Stomach (tissue), 9 donors: ENCODE measurements around the gene PLEKHO2. TPM values are rescaled to one million over a fixed set of nuclear protein-coding genes. Genes with fewer than 3 reads are reported as not detected.
A peak's percentile ranks its signal among the peaks of the same experiment; 100 is the strongest.
"Not testable (repeated sequence)": the region's sequence is repeated elsewhere in the genome, so short reads cannot be mapped to it uniquely, and the experiment has no call there.

Source experiments
- DNase-seq, 2 donors: peaks; one replicate each; pipeline versions ENCODE4 v3.0.0 to v3.0.0-alpha.2; 2013 to 2019
- H3K27ac ChIP-seq, 5 donors: fragments of 200-600 bp in 4 of 5; sonication (generic) in 4 of 5; one replicate each; pipeline ENCODE4 v1.5.1; 2013 to 2019; ENCODE audit warnings: mild to moderate bottlenecking in 1 of 5, moderate library complexity in 1 of 5
- H3K27me3 ChIP-seq, 3 donors: fragments of 200-600 bp; sonication (generic); one replicate each; pipeline ENCODE4 v1.5.1; 2017 to 2019; ENCODE audit warnings: mixed run types in 1 of 3
- H3K36me3 ChIP-seq, 4 donors: fragments of 200-600 bp; sonication (generic); 1 replicate in 3 of 4; 2 replicates in 1 of 4; pipeline ENCODE4 v1.5.1; 2016 to 2019
- H3K4me1 ChIP-seq, 4 donors: fragments of 200-600 bp; sonication (generic); one replicate each; pipeline ENCODE4 v1.5.1; 2016 to 2019
- H3K4me3 ChIP-seq, 4 donors: fragments of 200-600 bp; sonication (generic) in 3 of 4; one replicate each; pipeline ENCODE4 v1.5.1; 2016 to 2019; ENCODE audit warnings: mild to moderate bottlenecking in 1 of 4
- H3K9me3 ChIP-seq, 4 donors: fragments of 200-600 bp; sonication (generic); one replicate each; pipeline ENCODE4 v1.5.1; 2016 to 2019
- EP300 ChIP-seq: sonication (generic); formaldehyde crosslinking; IDR thresholded peaks from one replicate; pipeline ENCODE4 v1.6.1; 2017; ENCODE audit warnings: antibody characterized with exemption
- POLR2A ChIP-seq, 4 donors: fragments of 450-650 bp; IDR thresholded peaks; one replicate each; pipeline ENCODE4 v1.6.1; 2016; ENCODE audit warnings: antibody characterized with exemption in 4 of 4, control low read depth in 2 of 4, mild to moderate bottlenecking in 1 of 4, moderate library complexity in 1 of 4
- POLR2AphosphoS5 ChIP-seq, 3 donors: sonication (generic); formaldehyde crosslinking; IDR thresholded peaks; one replicate each; pipeline ENCODE4 v1.6.1; 2016; ENCODE audit warnings: antibody characterized with exemption in 3 of 3
- WGBS, 5 donors: extraction: QIAGEN DNeasy Blood & Tissue Kit in 3 of 5; methylation state at CpG; one replicate each; pipeline versions ENCODE4 v1.1.5 to v1.1.7; 2013 to 2018; 5-methylcytosine and 5-hydroxymethylcytosine counted together
- intact Hi-C: fragments of 100-400 bp; cut with DNase I; formaldehyde crosslinking; loops from one replicate; pipeline ENCODE4 v1.15.1; 2023; ENCODE audit warnings: low total_unique reads
- polyA plus RNA-seq, 3 donors: library from polyadenylated mRNA; stranded (reverse); fragments of 200-250 nt; gene quantifications; one replicate each; pipeline ENCODE4 v1.2.3, GENCODE V29; 2013
- total RNA-seq, 5 donors: library from RNA; depleted of rRNA; stranded (reverse); fragments of >200 nt; gene quantifications; one replicate each; pipeline versions ENCODE4 v1.1.0 to v1.2.3, GENCODE V29; 2014 to 2016
- TF ChIP-seq, protein P1 (sequence below), 7 experiments: fragments of 450-650 bp in 4 of 7; fragments of 200-600 bp in 3 of 7; sonication (generic) in 3 of 7; IDR thresholded peaks; one replicate each; pipeline ENCODE4 v1.5.1; 2016 to 2019; ENCODE audit warnings: antibody characterized with exemption in 7 of 7, control low read depth in 2 of 7, mild to moderate bottlenecking in 1 of 7
- donor health status: healthy with polysubstance abuse.
- donor health status: Bipolar disorder and iron deficiency.
- donor health status: healthy.

Gene PLEKHO2
- total and polyA plus RNA-seq, 8 donors: 7.5 to 25.4 (median 18.3) TPM

DNA sequence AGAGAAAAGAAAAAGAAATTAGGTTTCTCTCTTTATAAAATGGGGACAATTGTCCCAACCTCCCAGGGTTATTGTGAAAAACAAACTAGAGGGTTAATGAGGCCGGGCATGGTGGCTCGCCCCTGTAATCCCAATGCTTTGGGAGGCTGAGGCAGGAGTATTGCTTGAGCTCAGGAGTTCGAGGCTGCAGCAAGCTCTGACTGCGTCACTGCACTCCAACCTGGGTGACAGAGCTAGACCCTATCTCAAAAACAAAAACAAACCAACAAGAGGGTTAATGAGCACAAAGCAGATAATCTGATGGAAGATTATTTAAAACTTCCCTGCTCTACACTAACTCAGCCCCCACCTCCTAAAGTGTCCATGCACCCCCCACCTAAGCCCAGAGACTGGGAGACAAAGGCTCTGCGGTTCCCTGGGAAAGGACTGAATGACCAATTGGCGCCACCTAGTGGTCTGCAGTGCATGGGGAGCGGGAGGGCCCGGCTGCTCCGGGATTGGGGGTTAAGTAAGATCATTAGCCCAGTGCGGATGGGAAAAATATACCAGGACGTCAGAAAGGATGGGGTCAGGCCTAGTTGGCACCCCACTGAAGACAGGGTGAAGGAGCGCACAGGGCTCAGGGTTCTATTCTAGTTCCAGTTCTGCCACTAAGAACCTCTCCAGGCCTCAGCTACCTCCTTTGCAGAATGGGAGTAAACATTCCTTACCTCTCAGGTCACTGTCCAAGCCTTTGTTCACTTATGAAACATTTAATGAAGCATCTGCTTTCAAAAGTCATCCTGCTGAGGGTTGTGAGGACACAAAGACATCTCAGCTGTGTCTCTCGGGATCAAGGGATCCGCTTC lies 31.8 kb upstream of the PLEKHO2 start:
- Histone ChIP-seq H3K4me3 (no peak overlapping the region), H3K36me3 (no peaks in the 10 kb centered on the region), H3K27me3 (no peaks in the 10 kb centered on the region), H3K9me3 (no peaks in the 10 kb centered on the region), H3K27ac (peak overlapping the region in 2 of 5 donors; percentile 29 to 85), H3K4me1 (peaks cover 0 to 17% (median 8%) of the 10 kb centered on the region in 4 donors)
- intact Hi-C loops: loop anchor here (5.0 kb wide), 1 partner anchor 73 kb away; no protein-coding TSS in a partner anchor
- DNase-seq: peak; percentile 84 to 91
- WGBS, 5 donors: 29 to 33% (median 31%) methylated on average over 14 of the region's 14 CpGs
- TF ChIP-seq POLR2A (IDR thresholded peaks at IDR 0.05): no peak
- TF ChIP-seq POLR2AphosphoS5 (IDR thresholded peaks at IDR 0.05): peak in 1 of 3 donors; percentile 38
- TF ChIP-seq, protein P1, sequence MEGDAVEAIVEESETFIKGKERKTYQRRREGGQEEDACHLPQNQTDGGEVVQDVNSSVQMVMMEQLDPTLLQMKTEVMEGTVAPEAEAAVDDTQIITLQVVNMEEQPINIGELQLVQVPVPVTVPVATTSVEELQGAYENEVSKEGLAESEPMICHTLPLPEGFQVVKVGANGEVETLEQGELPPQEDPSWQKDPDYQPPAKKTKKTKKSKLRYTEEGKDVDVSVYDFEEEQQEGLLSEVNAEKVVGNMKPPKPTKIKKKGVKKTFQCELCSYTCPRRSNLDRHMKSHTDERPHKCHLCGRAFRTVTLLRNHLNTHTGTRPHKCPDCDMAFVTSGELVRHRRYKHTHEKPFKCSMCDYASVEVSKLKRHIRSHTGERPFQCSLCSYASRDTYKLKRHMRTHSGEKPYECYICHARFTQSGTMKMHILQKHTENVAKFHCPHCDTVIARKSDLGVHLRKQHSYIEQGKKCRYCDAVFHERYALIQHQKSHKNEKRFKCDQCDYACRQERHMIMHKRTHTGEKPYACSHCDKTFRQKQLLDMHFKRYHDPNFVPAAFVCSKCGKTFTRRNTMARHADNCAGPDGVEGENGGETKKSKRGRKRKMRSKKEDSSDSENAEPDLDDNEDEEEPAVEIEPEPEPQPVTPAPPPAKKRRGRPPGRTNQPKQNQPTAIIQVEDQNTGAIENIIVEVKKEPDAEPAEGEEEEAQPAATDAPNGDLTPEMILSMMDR (IDR thresholded peaks at IDR 0.05): peak in 5 of 7 experiments; percentile 75 to 94 (median 87)

DNA sequence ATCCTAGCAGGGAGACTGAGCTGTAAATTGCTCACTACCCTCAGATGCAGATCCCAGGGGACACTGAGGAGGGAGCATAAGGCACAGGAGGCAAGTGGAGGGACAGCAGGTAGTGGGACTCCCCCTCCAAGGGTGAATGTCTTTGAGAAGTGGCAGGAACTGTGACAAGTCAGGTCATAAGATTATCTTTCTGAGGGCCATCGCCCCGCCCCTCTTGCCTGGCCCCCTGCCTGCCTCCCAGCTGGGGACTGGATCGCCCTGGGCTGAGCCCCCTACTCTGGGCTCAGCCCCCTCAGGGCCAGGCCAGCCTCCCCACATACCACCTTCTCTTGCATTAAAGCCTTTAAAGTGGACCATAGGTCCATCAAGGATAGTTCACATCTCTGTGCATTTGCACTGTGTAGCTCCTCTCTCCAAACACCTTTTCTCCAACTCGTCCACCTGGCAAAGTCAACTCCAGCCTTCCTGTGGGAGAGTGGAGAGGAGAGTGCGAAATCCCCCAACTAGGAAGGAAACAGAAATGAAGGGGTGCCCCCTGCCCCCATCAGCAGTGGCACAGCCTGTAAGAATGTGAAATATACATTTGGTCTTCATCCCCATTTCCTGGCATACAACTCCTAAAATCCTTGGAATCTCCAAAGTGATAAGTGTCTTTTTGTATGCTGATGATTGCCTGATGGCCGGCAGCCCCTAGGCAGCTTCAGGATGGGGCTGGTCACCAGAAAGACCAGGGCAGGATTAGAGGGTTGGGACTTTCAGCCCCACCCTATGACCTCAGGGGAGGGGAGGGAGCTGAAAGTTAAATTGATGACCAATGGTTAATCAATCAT lies 31.0 kb upstream of the PLEKHO2 start:
- peak overlapping the region in 2 of 5 donors; percentile 29 to 34 for H3K27ac ChIP-seq
- no peaks in the 10 kb centered on the region for H3K27me3 ChIP-seq
- intact Hi-C loops: no loop called here
- no peaks in the 10 kb centered on the region for H3K36me3 ChIP-seq
- 69 to 79% (median 74%) methylated on average over 6 of the region's 6 CpGs for WGBS, 5 donors
- no peak for TF ChIP-seq POLR2A (IDR thresholded peaks at IDR 0.05)
- TF ChIP-seq, protein P1 (IDR thresholded peaks at IDR 0.05): no peak
- no peak for TF ChIP-seq POLR2AphosphoS5 (IDR thresholded peaks at IDR 0.05)
- no peak for TF ChIP-seq EP300
- H3K4me1 ChIP-seq: peaks cover 0 to 17% (median 8%) of the 10 kb centered on the region in 4 donors
- H3K9me3 ChIP-seq: no peaks in the 10 kb centered on the region
- H3K4me3 ChIP-seq: no peak overlapping the region
- DNase-seq: no peak

DNA sequence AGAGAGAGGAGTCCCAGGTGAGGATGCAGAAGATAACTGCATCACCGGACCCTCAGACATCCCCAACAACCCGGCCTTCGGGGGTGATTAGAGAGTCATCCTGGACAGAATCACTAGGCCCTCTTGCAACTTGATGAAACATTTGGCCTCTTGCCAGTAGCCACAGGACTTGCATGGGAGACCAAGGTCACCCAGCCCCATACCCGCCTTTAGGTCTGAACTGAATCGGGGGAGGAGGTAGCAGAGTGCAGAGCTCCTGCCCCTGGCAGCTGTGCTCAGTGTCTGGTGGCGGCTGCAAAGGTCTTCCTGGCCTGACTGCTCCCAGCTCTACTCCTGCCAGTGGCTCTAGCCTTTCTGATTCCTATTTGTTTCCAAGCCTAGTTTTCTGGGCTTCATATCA lies 28.6 kb upstream of the PLEKHO2 start:
- WGBS, 5 donors: 53 to 75% (median 61%) methylated on average over 6 of the region's 6 CpGs
- TF ChIP-seq POLR2AphosphoS5 (IDR thresholded peaks at IDR 0.05) (no peak), POLR2A (IDR thresholded peaks at IDR 0.05) (no peak), EP300 (no peak)
- TF ChIP-seq, protein P1 (IDR thresholded peaks at IDR 0.05): no peak
- Histone ChIP-seq H3K4me1 (peaks cover 0 to 16% (median 5%) of the 10 kb centered on the region in 4 donors), H3K36me3 (peaks cover 0 to 4% (median 0%) of the 10 kb centered on the region in 4 donors), H3K9me3 (no peaks in the 10 kb centered on the region), H3K27me3 (no peaks in the 10 kb centered on the region), H3K27ac (no peak overlapping the region), H3K4me3 (no peak overlapping the region)
- intact Hi-C loops: no loop called here
- DNase-seq: no peak

DNA sequence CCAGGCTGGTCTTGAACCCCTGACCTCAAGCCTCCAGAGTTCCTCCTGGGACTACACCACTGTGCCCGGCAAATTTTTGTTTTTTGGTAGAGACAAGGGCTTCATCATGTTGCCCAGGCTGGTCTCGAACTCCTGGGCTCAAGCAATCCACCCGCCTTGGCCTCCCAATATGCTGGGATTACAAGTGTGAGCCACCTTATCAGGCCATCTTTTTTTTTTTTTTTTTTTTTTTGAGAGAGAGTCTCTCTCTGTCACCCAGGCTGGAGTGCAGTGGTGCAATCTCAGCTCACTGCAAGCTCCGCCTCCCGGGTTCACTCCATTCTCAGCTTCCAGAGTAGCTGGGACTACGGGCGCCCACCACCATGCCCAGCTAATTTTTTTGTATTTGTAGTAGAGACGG lies 27.4 kb upstream of the PLEKHO2 start:
- 93 to 97% (median 95%) methylated on average over 8 of the region's 8 CpGs for WGBS, 5 donors

DNA sequence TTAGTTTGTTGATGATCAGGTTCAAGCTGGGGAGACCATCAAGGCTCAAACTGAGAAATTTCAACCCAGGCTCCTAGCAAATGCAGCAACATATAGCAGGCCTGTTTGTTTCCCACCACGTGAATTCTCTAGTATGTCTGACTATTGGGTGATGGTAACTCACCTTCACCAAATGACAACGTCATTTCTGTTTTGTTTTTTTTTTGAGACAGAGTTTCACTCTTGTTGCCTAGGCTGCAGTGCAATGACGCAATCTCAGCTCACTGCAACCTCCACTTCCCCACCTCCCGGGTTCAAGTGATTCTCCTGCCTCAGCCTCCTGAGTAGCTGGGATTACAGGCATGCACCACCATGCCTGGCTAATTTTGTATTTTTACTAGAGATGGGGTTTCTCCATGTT lies 26.8 kb upstream of the PLEKHO2 start:
- H3K27me3 ChIP-seq, DNase-seq, H3K9me3 ChIP-seq, H3K4me3 ChIP-seq, H3K27ac ChIP-seq, intact Hi-C loops: not testable (repeated sequence)
- H3K36me3 ChIP-seq: peaks cover 0 to 14% (median 0%) of the 10 kb centered on the region in 4 donors
- H3K4me1 ChIP-seq: peaks cover 0 to 11% (median 1%) of the 10 kb centered on the region in 4 donors
- WGBS, 5 donors: 74 to 86% (median 82%) methylated on average over 4 of the region's 4 CpGs

More for the DNA sequence above, 27.4 kb upstream of the PLEKHO2 start:
- H3K27me3 ChIP-seq, H3K9me3 ChIP-seq, DNase-seq, H3K4me3 ChIP-seq, H3K27ac ChIP-seq, intact Hi-C loops, H3K36me3 ChIP-seq: not testable (repeated sequence)
- peaks cover 0 to 16% (median 5%) of the 10 kb centered on the region in 4 donors for H3K4me1 ChIP-seq
